Activated CD8-positive, alpha-beta memory T cell treated with anti-CD3 and anti-CD28 coated beads for 1 hour (primary cell): ENCODE measurements around the gene FAT2.
"Not testable (repeated sequence)": the region's sequence is repeated elsewhere in the genome, so short reads cannot be mapped to it uniquely, and the experiment has no call there.

ENCODE experiments used
- DNase-seq, 2 donors: peaks; one replicate each; pipeline ENCODE4 v3.0.0-alpha.2; 2020; ENCODE audit warnings: low read depth in 1 of 2; ENCODE audit errors: extremely low read depth in 1 of 2

FAT2 gene

DNA sequence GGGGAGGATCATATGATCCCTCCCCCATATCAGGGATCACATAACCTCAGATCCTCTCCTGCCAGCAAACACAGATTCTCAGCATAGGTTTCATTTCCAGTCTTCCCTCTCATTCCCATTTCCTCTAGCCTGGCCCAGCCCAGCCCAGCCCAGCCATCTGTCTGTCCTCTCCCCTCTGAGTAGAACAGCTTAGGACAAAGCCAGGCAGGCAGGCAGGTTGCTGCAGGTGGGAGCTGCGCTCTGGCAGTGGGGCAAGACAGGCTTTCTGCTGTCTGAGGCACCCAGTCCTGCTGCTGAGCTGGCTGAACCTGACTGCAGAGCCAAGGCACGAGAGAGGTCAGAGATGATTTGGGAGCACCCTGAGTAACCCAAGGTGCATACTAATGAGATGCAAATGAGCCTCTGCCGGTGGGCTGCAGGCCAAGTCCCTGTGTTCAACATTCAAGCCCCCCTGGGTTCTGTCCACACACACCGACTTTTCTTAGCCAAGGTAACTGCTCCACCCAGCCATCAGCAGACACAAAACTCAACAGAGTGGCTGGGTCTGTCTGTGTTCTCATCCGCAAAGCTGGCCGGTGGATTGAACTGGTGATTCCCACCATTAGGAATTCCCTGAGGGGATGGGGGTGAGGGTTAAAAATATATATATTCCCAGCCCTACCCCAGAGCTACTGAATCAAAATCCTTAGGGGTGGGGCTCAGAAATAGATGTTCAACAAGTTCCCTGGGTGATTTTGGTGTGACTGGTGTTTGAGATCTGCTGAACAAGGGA, 9.1 kb downstream of the FAT2 start:
- DNase-seq, result no peak

GRCh38 chr5:151581347-151581746, 9.8 kb downstream of the FAT2 start:
- DNase-seq, result no peak

DNA sequence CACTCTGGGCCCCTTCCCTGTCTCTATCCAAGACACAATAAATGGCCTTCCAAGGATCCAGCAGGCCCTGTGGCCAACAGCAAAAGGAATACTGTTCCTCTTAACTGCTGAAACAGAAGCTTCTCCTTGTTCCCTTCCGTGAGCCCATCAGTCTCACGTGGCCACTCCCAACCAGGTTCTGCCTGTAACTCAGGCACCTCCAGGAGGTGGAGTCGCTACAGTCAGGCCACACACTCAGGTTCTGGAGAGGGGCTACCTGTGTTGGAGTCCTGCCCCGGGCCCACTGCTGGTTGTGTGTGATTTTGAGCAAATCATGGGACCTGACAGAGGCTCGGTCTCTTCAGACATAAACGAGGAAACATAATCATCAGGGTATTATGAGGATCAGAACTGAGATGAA, 10.3 kb downstream of the FAT2 start:
- DNase-seq, result no peak

GRCh38 chr5:151580239-151580638, 10.9 kb downstream of the FAT2 start:
- no peak for DNase-seq

GRCh38 chr5:151579146-151579545, 12.0 kb downstream of the FAT2 start:
- not testable (repeated sequence) for DNase-seq

DNA sequence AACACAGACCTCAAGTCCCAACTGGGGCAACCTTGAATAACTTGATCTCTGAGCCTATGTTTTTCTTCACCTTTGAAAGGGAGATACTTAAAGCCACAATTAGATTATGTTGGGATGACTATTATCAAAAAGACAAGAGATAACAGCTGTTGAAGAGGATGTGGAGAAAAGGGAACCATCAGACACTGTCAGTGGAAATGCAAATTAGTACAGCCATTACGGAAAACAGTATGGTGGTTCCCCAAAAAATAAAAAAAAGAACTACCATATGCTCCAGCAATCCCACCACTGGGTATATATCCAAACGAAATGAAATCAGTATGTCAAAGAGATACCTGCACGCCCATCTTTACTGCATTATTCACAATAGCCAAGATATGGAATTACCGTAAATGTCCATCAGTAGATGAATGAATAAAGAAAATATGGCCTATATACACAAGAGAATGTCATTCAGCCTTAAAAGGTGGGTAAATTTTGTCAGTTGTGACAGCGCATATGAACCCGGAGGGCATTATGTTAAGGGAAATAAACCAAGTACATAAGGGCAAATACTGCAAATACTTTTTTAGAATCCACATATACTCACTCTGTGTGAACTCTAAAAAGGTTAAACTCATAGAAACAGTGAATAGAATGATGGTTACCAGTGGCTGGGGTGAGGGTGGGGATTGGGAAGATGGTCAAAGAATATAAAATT, 12.7 kb downstream of the FAT2 start:
- DNase-seq, result no peak

DNA sequence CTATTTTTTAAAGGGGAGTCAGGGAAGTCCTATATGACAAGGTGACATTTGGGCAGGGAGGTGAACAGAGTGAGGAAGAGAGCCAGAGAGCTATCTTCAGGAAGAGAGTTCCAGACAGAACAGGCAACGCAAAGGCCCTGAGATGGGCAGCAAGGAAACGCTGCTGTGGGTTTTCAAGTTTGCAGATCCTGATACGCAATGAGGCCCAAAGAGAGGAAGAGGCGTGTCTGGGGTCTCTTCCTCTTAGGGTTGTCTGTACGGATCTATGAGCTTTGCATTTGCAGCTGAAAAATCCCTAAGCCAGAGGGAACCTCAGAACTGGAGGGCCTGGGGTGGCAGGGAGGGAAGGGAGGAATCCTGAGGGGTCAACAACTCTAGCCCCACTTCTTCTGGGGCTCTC, 13.6 kb downstream of the FAT2 start:
- DNase-seq, result no peak

DNA sequence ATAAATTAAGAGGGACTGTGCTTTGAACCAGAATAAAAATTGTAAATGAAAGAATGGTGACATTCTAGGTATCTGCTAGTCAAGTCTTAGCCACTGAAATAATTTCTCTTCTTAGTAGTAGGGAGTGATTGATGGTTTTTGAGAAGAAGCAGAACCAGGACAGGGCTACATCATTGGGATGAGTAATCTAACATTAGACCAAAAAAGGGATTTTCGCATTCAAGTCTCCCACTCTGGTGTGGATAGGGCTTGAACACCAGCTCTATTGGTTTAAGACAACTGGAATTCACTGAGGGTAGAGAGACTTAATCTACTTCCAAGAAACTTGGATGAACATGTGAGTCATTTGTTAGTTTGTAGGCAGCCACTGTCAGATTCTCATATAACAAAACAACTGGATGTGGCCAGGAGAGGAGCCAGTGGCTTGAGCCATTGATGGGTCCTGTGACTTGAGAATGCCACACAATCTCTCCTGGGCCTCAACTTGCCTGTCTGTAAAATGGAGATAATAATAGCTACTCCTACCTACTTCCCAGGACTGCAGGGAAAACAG, 16.6 kb downstream of the FAT2 start:
- no peak for DNase-seq

DNA sequence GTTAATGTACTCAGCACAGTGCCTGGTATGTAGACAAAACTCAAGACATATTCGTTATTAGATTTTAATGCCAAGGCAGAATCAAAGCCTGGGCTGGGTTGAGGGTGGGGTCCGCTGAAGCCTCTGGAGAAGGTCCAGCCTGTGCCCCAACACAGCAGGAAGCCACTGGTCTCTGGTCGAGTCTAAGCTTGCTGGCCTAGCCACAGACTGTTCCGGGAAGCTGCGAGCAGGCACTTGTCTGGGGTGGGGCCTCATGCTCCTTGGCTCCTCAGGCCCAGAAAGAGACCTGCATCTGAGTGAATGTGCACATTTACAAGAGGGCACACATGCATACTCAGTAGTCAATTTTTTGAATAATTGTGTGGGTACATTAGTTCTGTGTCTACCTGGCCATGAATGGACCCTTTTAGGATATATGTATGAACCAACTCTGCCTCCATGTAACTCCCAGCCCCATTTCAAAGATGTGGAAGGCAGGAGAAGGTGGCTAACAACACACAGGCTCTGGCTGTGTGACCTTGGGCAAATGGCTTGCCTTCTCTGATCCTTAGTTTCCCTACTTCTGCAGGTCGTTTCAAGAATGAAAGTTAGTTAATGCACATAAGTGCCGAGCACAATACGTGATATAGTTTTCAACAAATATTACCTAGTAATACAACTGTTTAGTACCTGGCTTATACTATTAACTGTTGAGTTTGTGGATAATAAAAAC, 18.3 kb downstream of the FAT2 start:
- no peak for DNase-seq

- no peak for DNase-seq
Observed at GRCh38 chr5:151571270-151572173, 19.6 kb downstream of the FAT2 start.

- no peak for DNase-seq
Observed at GRCh38 chr5:151570512-151571269, 20.4 kb downstream of the FAT2 start.

DNA sequence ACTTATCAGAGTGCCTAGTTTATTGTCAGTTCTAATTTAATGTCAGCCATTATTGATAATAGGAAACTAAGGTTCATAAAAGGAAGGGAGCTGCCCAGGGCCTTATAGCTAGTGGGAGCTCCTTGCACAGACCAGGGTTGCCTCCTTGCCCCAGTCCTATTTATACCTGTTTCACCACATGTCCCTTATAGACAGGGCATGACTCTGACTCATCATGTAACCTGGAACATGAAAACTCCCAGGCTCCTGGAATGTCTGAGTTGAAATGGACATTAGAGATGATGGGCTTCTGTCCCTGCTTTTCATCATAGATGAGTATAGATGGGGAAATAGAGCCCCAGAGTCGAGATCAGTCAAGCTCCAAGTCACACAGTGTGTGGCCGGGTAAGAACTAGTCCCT, 21.1 kb downstream of the FAT2 start:
- no peak for DNase-seq

- no peak for DNase-seq
Observed at GRCh38 chr5:151569132-151570046, 21.7 kb downstream of the FAT2 start.

- DNase-seq, result no peak
Observed at GRCh38 chr5:151568036-151568435, 23.1 kb downstream of the FAT2 start.

DNA sequence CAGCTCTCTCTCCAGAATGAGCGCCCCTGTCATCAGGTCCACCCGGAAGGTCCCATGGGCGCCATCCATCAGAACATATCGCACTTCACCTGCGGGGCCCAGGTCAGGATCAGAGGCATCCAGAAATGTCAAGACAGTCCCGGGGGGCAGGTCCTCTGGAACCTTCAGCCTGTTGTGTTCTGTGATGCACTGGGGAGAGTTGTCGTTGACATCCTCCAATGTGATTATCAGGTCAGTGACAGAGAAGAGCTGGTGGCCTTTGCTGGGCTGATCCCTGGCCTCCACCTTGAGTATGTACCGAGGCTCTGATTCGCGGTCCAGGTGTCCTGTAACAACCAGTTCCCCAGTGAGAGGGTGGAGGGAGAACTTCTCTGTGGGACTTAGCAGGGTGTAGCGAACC, 25.2 kb downstream of the FAT2 start:
- DNase-seq, result no peak

GRCh38 chr5:151562019-151562707, 29.0 kb downstream of the FAT2 start:
- DNase-seq, result no peak

DNA sequence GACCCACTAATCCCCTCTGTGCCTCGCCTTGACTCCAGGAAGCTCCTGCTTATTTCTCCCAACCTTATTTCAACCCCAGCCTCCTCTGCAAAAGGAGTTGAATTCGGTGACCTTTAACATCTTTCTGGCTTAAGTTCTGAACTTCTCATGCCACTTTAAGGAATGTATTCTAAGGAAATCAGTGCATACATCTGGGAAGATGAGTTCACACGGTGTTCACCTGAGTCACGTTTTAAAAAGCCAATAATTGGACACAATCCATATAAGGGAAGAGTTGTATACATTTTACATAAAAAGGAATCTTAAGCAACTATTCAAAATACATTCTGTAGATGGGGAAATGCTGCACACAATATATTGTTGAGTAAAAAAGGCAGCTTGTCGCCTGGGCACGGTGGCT, 33.2 kb downstream of the FAT2 start:
- DNase-seq, result no peak

DNA sequence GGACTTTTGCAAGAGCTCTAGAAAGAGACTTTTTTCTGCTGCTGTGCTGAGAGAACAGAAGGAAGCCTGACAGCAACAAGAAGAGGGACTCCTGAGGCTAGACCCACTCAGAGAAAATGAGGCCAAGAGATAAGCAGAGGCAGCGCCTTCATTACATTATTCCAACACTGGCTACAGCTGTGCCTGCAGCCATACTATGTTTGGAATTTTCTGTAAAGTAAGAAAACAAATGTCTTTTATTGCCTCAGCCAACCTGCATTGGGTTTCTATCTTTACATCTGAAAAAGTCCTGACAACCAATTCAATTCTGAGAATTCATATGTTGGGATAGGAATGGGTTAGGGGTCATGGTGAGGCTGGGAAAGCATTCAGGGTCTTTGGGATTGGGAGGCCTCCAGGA, 33.7 kb downstream of the FAT2 start:
- DNase-seq, result no peak
